MM.1S (cell line): ENCODE results near the gene ACKR4.

ENCODE experiments used
- EZH2 ChIP-seq: fragments of 300-600 bp; sonication (generic); optimal IDR thresholded peaks from 2 replicates; pipeline ENCODE3; 2017; ENCODE audit warnings: low read depth, mild to moderate bottlenecking, antibody characterized with exemption, low read length, mixed read lengths
- TF ChIP-seq, protein P1 (sequence below): fragments of 300-600 bp; sonication (generic); IDR thresholded peaks from 2 replicates; pipeline ENCODE4 v1.5.1; 2016; ENCODE audit warnings: antibody characterized with exemption, low read length, mixed read lengths

DNA sequence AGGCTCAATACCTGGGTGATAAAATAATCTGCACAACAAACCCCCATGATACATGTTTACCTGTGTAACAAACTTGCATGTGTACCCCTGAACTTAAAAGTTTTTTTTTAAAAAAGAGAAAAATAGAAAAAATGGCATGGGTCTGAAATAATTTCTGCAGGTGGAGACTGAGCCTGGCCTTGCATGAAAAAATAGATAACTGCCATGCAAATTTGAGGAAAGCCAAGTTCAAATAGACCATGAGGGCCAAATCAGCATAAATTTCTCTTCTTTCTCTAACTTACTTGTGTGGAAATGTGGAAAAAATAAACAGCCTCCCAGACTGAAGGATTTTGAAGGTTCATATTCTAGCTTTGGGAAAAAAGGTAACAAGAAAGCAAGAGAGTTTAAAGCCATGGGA, 744 bp upstream of the ACKR4 start:
- no peak for TF ChIP-seq EZH2
- TF ChIP-seq, protein P1, sequence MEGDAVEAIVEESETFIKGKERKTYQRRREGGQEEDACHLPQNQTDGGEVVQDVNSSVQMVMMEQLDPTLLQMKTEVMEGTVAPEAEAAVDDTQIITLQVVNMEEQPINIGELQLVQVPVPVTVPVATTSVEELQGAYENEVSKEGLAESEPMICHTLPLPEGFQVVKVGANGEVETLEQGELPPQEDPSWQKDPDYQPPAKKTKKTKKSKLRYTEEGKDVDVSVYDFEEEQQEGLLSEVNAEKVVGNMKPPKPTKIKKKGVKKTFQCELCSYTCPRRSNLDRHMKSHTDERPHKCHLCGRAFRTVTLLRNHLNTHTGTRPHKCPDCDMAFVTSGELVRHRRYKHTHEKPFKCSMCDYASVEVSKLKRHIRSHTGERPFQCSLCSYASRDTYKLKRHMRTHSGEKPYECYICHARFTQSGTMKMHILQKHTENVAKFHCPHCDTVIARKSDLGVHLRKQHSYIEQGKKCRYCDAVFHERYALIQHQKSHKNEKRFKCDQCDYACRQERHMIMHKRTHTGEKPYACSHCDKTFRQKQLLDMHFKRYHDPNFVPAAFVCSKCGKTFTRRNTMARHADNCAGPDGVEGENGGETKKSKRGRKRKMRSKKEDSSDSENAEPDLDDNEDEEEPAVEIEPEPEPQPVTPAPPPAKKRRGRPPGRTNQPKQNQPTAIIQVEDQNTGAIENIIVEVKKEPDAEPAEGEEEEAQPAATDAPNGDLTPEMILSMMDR, result no peak
